HG03432 (cell line): ENCODE data around the gene DUS1L.

Experiments
- ATAC-seq: cut with Tn5 transposase; IDR thresholded peaks from one replicate; pipeline ENCODE4 v1.9.1; 2021; ENCODE audit warnings: mild to moderate bottlenecking, moderate library complexity; ENCODE audit not compliant: unreplicated experiment

The DUS1L gene

DNA sequence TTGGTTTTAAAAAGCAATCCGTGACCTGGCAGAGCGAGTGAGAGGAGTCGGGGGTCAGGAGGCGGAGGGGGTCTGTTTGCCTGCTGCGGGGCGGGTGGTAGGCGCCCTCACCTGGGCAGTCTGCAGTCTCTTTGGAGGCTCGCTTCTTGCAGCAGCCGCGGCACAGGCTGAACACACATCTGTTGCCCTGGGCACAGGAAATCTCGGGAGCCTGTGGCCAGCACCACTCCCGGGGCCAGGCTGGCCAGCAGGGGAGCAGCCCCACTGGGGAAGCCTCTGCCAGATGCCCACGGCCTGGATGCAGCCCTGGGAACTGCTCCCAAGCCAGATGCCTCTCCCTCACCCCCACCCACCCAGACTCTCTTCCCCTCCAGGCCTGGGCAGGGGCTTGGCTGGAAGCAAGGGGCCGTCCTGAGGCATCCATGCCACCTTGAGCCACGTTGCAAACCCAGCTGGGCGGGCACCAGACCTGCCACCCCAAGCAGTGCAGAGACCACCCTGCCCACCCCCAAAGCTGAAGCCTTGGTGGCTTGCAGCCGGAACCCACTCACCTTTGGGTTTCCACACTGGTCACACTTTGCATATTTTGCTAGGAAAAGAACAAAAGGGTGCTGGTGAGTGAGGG, 7.3 kb downstream of the DUS1L start:
- ATAC-seq = no peak

DNA sequence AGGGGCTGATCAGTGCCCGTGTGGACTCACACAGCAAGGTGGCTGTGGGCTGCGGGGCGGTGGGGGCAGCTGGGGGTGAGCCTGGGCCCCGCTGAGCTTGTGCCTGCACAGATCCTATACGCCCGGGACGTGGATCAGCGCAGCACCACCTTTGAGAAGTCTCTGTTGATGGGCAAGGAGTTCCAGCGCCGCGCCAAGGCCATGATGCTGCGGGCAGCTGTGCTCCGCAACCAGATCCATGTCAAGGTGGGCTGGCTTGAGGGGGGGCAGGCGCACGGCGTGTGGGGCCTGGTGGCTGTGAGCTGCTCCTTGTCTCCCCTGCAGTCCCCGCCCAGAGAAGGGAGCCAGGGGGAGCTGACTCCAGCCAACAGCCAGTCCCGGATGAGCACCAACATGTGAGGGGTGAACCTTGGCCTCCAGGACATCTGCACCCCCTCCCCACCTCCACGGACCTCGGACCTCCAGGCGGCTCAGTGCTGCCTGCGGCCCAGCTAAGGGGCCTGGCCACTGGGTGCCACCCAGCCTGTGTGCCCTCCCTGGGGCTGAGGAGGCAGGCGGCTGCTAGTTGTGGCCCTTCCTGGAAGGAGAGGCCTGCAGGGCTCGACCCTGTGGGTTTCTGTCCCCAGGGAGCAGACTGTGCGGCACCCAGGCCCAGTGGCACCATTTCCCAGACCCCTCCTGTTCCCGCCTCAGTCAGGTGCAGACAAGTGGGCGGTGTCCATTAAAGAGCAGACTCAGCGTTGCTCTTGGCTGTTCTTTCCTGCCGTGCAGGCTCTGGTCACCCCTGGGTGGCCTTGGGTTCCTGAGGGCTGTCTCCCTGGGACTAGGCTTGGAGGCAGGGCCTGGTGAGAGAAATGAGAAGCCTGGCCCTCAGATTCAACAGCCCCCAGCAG, 8.6 kb downstream of the DUS1L start:
- ATAC-seq = no peak

GRCh38 chr17:82055965-82056728, 9.5 kb downstream of the DUS1L start:
- no peak for ATAC-seq

DNA sequence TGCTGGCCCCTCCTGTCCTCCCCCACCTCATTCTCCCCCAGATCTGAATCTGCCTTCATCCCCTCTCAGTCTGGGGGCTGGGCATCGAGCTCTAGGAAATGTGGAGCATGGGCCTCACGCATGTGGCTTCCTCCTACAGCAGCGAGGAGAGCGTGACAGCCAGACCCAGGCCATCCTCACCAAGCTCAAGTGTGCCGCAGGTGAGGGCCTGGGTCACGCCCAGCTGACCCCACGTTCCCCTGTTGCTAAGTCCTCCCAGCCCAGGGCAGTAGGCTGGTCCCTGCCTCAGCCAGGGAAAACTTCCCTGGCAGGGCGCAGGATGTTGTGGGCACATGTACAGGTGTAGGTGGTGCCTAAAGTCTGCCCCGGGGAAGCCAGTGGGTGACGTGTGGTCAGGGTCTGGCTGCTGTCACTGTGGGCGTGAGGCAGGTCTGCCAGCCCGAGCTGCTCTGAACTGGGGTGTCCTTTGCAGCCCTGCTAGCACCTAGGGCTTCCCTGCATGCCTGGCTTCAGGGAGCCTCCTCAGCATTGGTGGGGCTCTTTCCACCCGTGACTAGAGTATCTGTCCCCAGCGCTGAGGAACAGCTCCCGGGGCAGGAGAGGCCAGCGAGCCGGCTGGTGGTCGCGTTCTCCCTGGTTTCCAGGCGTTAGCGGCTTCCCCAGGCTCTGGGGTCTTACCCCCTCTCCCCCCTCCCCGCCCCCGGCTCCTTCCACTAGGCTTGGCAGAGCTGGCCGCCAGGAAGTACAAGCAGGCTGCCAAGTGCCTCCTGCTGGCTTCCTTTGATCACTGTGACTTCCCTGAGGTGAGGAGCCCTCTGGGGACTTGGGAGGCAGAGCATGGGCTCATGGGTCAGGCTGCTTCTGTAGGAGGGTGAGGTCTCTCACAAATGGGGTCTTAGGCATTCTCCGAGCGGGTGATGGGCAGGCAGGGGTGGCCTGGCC, 10.3 kb downstream of the DUS1L start:
- ATAC-seq = no peak

- ATAC-seq = no peak
Observed at GRCh38 chr17:82054351-82055022, 11.1 kb downstream of the DUS1L start.

- no peak for ATAC-seq
Observed at GRCh38 chr17:82053556-82054263, 11.9 kb downstream of the DUS1L start.

DNA sequence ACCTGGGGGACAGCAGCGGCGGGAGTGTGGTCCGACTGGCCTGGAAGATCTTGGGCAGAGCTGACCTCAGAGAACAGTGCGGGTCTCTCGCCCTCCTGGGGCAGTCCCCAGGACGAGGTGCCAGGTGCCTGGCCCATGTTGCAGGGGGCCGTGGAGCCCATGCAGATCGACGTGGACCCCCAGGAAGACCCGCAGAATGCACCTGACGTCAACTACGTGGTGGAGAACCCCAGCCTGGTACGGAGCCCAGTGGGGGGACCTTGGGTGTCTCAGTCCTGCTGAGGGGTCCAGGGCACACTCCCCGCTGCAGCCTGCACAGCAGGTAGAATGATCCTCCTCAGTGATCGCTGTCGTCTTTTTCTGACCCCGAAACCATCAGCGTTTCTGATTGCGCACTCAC, 12.5 kb downstream of the DUS1L start:
- ATAC-seq = no peak

GRCh38 chr17:82052638-82053059, 13.0 kb downstream of the DUS1L start:
- no peak for ATAC-seq

- no peak for ATAC-seq
Observed at GRCh38 chr17:82051776-82052637, 13.6 kb downstream of the DUS1L start, which contains the start of the genes GPS1 and RFNG. GPS1 (plus strand) TSS chr17:82051898; CDS start chr17:82051932, 34 bp downstream. RFNG (minus strand) TSS chr17:82051811; CDS start chr17:82051766, 45 bp downstream.

- ATAC-seq = no peak
Observed at GRCh38 chr17:82050761-82051641, 14.6 kb downstream of the DUS1L start.

- no peak for ATAC-seq
Observed at GRCh38 chr17:82050152-82050760, 15.3 kb downstream of the DUS1L start.

GRCh38 chr17:82049521-82049971, 16.1 kb downstream of the DUS1L start:
- ATAC-seq = no peak

DNA sequence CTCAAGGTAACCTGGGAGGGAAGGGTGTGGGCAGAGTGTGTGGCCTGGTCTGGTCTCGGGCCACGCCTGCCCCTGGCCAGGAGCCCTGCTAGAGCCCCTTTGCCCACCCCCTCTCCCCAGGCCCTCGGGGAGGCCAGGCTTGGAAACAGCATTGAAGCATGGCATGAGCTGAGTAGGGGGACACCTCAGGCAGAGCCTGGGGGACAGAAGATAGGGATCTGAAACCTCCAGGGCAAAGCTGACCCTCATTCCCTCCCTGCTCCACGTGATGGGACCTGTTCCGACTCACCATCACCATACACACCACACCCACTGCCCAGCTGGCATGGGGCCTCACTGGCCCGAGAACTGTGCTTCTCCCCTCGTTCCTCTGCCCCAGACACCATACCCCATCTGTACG, 16.5 kb downstream of the DUS1L start:
- no peak for ATAC-seq

DNA sequence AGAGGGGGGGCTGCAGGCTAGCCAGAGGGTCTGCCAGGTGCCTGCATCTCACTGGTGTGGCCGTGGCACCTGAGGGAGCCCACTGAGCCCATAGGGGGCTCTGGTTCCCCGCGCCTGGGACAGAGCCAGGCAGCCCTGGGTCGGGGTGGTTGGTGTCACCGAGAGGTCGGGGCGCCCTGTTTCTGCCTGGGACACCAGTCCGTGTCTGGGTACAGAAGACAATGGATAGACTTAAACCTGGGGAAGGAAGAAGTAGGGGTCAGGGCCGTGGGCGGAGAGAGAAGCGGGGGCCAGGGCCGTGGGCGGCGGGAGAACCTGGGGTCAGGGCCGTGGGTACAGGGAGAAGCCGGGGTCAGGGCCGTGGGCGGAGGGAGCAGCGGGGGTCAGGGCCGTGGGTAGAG, 17.0 kb downstream of the DUS1L start:
- no peak for ATAC-seq

GRCh38 chr17:82047914-82048570, 17.6 kb downstream of the DUS1L start:
- no peak for ATAC-seq

- ATAC-seq = no peak
Observed at GRCh38 chr17:82047379-82047778, 18.2 kb downstream of the DUS1L start.
